Endothelial cell of umbilical vein (primary cell): ENCODE results near the gene INO80C. TPM values are rescaled to one million over a fixed set of nuclear protein-coding genes. Genes with fewer than 3 reads are reported as not detected.

Source experiments
- BruUV-seq: library from RNA; stranded (reverse); fragments of 400-500 nt; replicated peaks from 2 replicates; lab custom pipeline; 2021; lab: Mats Ljungman, UMichigan
- CTCF ChIA-PET: fragments of 300-600, 350-600 bp; sonication (Branson Sonifier 250); formaldehyde crosslinking; loops from one replicate; lab custom pipeline; 2021; ENCODE audit warnings: antibody characterized with exemption, inconsistent platforms; lab: Charles Lee
- POLR2A ChIA-PET: fragments of 300-600, 350-600 bp; sonication (Branson Sonifier 250); formaldehyde crosslinking; loops from one replicate; lab custom pipeline; 2021; ENCODE audit warnings: antibody characterized with exemption, inconsistent platforms; lab: Charles Lee
- DNase-seq: peaks from one replicate; pipeline ENCODE4 v3.0.0-alpha.2; 2011; ENCODE audit warnings: low read depth, low spot score
- FAIRE-seq: peaks from 2 replicates; lab custom pipeline; 2011; peaks lifted over from hg19 to GRCh38; lab: Jason Lieb, UNC
- H2AFZ ChIP-seq: 2 replicates; pipeline ENCODE4 v1.6.0; 2012; ENCODE audit warnings: low read depth, low read length, control low read depth, inconsistent platforms
- H3K27ac ChIP-seq: 2 replicates; pipeline ENCODE4 v1.5.1; 2011; ENCODE audit warnings: low read depth, mild to moderate bottlenecking, control low read depth, low read length, moderate library complexity; ENCODE audit not compliant: insufficient read depth
- H3K27me3 ChIP-seq, 2 experiments: 2 replicates each; pipeline versions ENCODE4 v1.6.0 to v1.6.1; 2011; ENCODE audit warnings: low read length in 2 of 2, mixed read lengths in 1 of 2; ENCODE audit not compliant: control insufficient read depth in 2 of 2, insufficient read depth in 2 of 2
- H3K36me3 ChIP-seq, 2 experiments: 2 replicates in 1 of 2; 3 replicates in 1 of 2; pipeline ENCODE4 v1.5.1; 2011; ENCODE audit warnings: low read length in 2 of 2, mild to moderate bottlenecking in 1 of 2, moderate library complexity in 1 of 2; ENCODE audit not compliant: control insufficient read depth in 2 of 2, insufficient read depth in 2 of 2; ENCODE audit errors: extremely low read depth in 1 of 2
- H3K4me1 ChIP-seq: 3 replicates; pipeline ENCODE4 v1.5.1; 2011; ENCODE audit warnings: mild to moderate bottlenecking, low read length; ENCODE audit not compliant: control insufficient read depth, insufficient read depth; ENCODE audit errors: extremely low read depth
- H3K4me2 ChIP-seq: 2 replicates; pipeline ENCODE4 v1.6.1; 2011; ENCODE audit warnings: low read length, control low read depth, mixed read lengths; ENCODE audit not compliant: insufficient read depth
- H3K4me3 ChIP-seq, 3 experiments: fragments of 200-600 bp in 1 of 3; sonication (generic), shearing (Covaris generic) in 1 of 3; replicated peaks in 1 of 3; 2 replicates each; pipeline ENCODE4 v1.5.1; 2011 to 2016; ENCODE audit warnings: control low read depth in 3 of 3, low read length in 3 of 3, mild to moderate bottlenecking in 2 of 3, inconsistent platforms in 1 of 3, low read depth in 1 of 3, moderate library complexity in 1 of 3; ENCODE audit not compliant: insufficient read depth in 1 of 3
- H3K79me2 ChIP-seq: 2 replicates; pipeline ENCODE4 v1.6.0; 2012; ENCODE audit warnings: low read length, inconsistent platforms; ENCODE audit not compliant: control insufficient read depth, insufficient read depth
- H3K9ac ChIP-seq: replicated peaks from 2 replicates; pipeline ENCODE3; 2011; ENCODE audit warnings: low read length, control low read depth; ENCODE audit not compliant: insufficient read depth; ENCODE audit errors: extremely low read depth
- H3K9me1 ChIP-seq: replicated peaks from 3 replicates; pipeline ENCODE4 v1.6.0; 2011; ENCODE audit warnings: mild to moderate bottlenecking, low read length; ENCODE audit not compliant: control insufficient read depth, insufficient read depth; ENCODE audit errors: extremely low read depth
- H3K9me3 ChIP-seq: replicated peaks from 2 replicates; pipeline ENCODE4 v1.5.1; 2012; ENCODE audit warnings: low read length, inconsistent platforms; ENCODE audit not compliant: control insufficient read depth, insufficient read depth
- H4K20me1 ChIP-seq: replicated peaks from 2 replicates; pipeline ENCODE3; 2011; ENCODE audit warnings: mild to moderate bottlenecking, low read length; ENCODE audit not compliant: control insufficient read depth, insufficient read depth; ENCODE audit errors: extremely low read depth
- CTCF ChIP-seq, 2 donors: IDR thresholded peaks; 1 replicate in 1 of 2; 2 replicates in 1 of 2; pipeline ENCODE4 v1.5.1; 2011; ENCODE audit warnings: low read length in 2 of 2, mild to moderate bottlenecking in 2 of 2, moderate library complexity in 2 of 2, control low read depth in 1 of 2, inconsistent platforms in 1 of 2, low read depth in 1 of 2; ENCODE audit not compliant: insufficient read depth in 1 of 2; ENCODE audit errors: extremely low read depth in 1 of 2
- EZH2 ChIP-seq: IDR thresholded peaks from 2 replicates; pipeline ENCODE4 v1.6.1; 2012; ENCODE audit warnings: borderline replicate concordance, low read depth, mild to moderate bottlenecking, moderate library complexity, low read length, inconsistent platforms; ENCODE audit not compliant: severe bottlenecking
- FOS ChIP-seq: IDR thresholded peaks from 2 replicates; pipeline ENCODE4 v1.6.1; 2011; ENCODE audit warnings: mild to moderate bottlenecking, low read length, moderate library complexity, borderline replicate concordance; ENCODE audit not compliant: insufficient read depth
- GATA2 ChIP-seq: IDR thresholded peaks from 2 replicates; pipeline ENCODE4 v1.7.0; 2011; ENCODE audit warnings: low read depth, mild to moderate bottlenecking, moderate library complexity, mixed read lengths, low read length; ENCODE audit not compliant: insufficient read length, insufficient read depth
- JUN ChIP-seq: IDR thresholded peaks from 2 replicates; pipeline ENCODE4 v1.6.1; 2011; ENCODE audit warnings: borderline replicate concordance, low read depth; ENCODE audit not compliant: insufficient read length, insufficient read depth
- MAX ChIP-seq: IDR thresholded peaks from 2 replicates; pipeline ENCODE4 v1.6.1; 2011; ENCODE audit not compliant: insufficient read depth, insufficient read length
- MYC ChIP-seq: IDR thresholded peaks from one replicate; pipeline ENCODE4 v1.6.1; 2011; ENCODE audit warnings: mild to moderate bottlenecking, low read depth, low read length
- POLR2A ChIP-seq: IDR thresholded peaks from 2 replicates; pipeline ENCODE4 v1.6.1; 2012; ENCODE audit warnings: low read depth, mild to moderate bottlenecking, control low read depth, low read length
- POLR2AphosphoS5 ChIP-seq: IDR thresholded peaks from 2 replicates; pipeline ENCODE4 v1.6.1; 2012; ENCODE audit warnings: low read depth, mild to moderate bottlenecking, control low read depth, low read length, moderate library complexity; ENCODE audit not compliant: insufficient read depth
- dilution Hi-C: fragments of 300-500 bp; cut with MboI; formaldehyde crosslinking; loops from one replicate; pipeline ENCODE4 v1.15.0; 2019; ENCODE audit warnings: low sequenced_read_pairs; ENCODE audit not compliant: extremely low pct_ligation_motif_present
- intact Hi-C: fragments of 100-400 bp; cut with micrococcal nuclease; formaldehyde crosslinking; loops from one replicate; pipeline ENCODE4 v1.10.0; 2022
- polyA plus RNA-seq, 4 experiments: library from polyadenylated mRNA; depleted of rRNA in 3 of 4; stranded (reverse) in 3 of 4; unstranded in 1 of 4; fragments of >200 nt; gene quantifications; 2 replicates each; pipeline versions ENCODE4 v1.2.1 to v1.2.3, GENCODE V29; 2011 to 2012; ENCODE audit warnings: missing spikeins in 1 of 4
- total RNA-seq: library from RNA; stranded (reverse); gene quantifications from 2 replicates; pipeline ENCODE4 v1.2.3, GENCODE V29; 2021

Gene INO80C
- total and polyA plus RNA-seq, 2 donors (not counting 3 experiments of a cell fraction or from before 2014, with no cell fraction given): 43.4 to 56.0 TPM

GRCh38 chr18:35463050-35463449 is 34.7 kb downstream of the INO80C start:
- Histone ChIP-seq H3K27ac (peak overlapping the region; percentile 90), H3K9me1 (no peaks in the 10 kb centered on the region), H3K4me2 (peak overlapping the region; percentile 91), H3K4me3 (no peak overlapping the region), H3K79me2 (peaks cover 55% of the 10 kb centered on the region), H3K27me3 (no peaks in the 10 kb centered on the region), H3K4me1 (peaks cover 98% of the 10 kb centered on the region), H4K20me1 (no peaks in the 10 kb centered on the region), H3K36me3 (no peaks in the 10 kb centered on the region), H3K9me3 (no peaks in the 10 kb centered on the region), H2AFZ (no peak overlapping the region), H3K9ac (peak overlapping the region; percentile 89)
- no TSS peak for BruUV-seq
- ChIA-PET POLR2A (interaction anchor here (0.6 to 1.1 kb wide), 2 partner anchors 114 to 240 kb away, joined by 3 to 6 read pairs; no protein-coding TSS in a partner anchor), CTCF (interaction anchor here (0.8 to 1.1 kb wide), 4 partner anchors 19 to 248 kb away, joined by 3 read pairs; no protein-coding TSS in a partner anchor)
- peak; percentile 96 for FAIRE-seq
- dilution Hi-C loops (no loop called here), intact Hi-C loops (loop anchor here (1.0 to 10.0 kb wide), 7 partner anchors 16 to 418 kb away; partner anchors contain the start of genes INO80C and MAPRE2)
- TF ChIP-seq MYC (peak; percentile 83), POLR2AphosphoS5 (peak; percentile 84), POLR2A (peak; percentile 65), JUN (peak; percentile 94), GATA2 (peak; percentile 99), CTCF (IDR thresholded peaks at IDR 0.05; ENCODE audit: extremely low read depth in 1 of 2, insufficient read depth in 1 of 2, low read depth in 1 of 2, low read length in 2 of 2) (no peak), MAX (no peak), EZH2 (no peak), FOS (peak; percentile 100)
- DNase-seq: peak; percentile 94
